ENCODE results near the gene WBP4.
"Not testable (repeated sequence)": the region's sequence is repeated elsewhere in the genome, so short reads cannot be mapped to it uniquely, and the experiment has no call there.

WBP4 gene

DNA sequence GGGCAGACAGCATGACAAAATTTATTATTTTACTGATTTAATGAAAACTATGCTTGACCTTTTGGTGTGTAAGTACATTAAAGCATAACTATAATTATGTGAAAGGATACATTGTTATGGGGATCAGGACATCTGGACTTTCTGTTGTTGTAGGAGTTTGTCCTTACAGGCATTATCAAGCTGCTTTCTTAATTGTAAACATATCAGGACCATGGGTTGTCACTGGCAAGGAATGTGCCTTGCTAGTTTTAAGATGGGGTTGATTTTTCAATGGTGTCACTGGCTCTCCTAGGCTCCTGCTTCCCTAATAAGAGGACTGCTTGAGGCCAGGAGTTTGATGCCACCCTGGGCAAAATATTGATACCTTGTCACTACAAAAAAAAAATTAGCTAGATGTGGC is 38.7 kb downstream of the WBP4 start:
- Mint-ChIP-seq H3K9me3 (no peaks in the 10 kb centered on the region), H3K27ac (no peak overlapping the region), H3K27me3 (no peaks in the 10 kb centered on the region), H3K4me3 (no peak overlapping the region), H3K36me3 (no peaks in the 10 kb centered on the region), H3K4me1 (no peaks in the 10 kb centered on the region)

DNA sequence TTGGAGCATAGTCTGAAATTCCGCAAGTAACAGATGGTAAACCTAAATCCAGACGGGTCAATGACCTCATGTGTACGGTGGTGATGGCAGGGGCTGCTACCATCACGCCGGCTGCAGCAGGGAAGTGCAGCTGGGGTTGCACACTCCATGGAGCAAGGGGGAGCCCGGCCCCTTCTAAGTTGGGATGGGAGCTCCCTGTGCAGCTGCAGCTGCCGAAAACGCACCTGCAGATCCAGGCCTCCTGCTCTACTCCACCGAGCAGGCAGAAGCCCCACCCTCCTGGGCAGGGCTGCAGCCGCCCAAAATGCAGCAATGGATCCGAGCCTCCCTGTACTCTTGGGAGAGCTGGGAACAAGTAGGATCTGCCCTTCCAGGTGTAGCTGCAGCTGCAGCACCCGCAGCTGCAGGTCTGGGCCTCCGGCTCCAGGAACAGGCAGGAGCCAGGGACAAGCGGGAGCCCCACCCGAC is 45.8 kb downstream of the WBP4 start:
- Mint-ChIP-seq H3K4me1 (no peaks in the 10 kb centered on the region), H3K36me3 (peaks cover 1% of the 10 kb centered on the region), H3K4me3 (no peak overlapping the region), H3K27ac (no peak overlapping the region), H3K9me3 (no peaks in the 10 kb centered on the region), H3K27me3 (no peaks in the 10 kb centered on the region)

DNA sequence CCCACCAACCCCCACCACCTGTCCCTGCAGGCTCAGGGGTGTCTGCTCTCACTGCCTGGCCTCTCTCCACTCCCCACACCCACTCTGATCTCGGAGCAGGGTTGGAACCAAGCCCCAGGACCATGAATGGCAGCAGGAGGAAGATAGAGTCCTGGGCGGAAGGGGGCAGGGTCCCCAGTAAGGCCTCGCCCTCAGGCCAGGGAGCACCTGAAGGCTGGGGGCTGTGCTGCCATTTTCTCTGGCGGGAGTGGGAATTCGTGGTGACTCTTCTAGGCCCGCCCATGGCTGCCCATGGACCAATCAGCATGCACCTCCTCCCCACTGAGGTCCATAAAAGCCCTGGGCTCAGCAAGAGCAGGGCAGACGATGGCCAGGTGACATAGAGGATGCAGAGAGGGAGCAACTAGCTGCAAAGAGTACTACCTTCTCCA is 46.3 kb downstream of the WBP4 start:
- Mint-ChIP-seq H3K4me3 (no peak overlapping the region), H3K36me3 (peaks cover 1% of the 10 kb centered on the region), H3K4me1 (no peaks in the 10 kb centered on the region), H3K9me3 (no peaks in the 10 kb centered on the region), H3K27me3 (no peaks in the 10 kb centered on the region), H3K27ac (no peak overlapping the region)

DNA sequence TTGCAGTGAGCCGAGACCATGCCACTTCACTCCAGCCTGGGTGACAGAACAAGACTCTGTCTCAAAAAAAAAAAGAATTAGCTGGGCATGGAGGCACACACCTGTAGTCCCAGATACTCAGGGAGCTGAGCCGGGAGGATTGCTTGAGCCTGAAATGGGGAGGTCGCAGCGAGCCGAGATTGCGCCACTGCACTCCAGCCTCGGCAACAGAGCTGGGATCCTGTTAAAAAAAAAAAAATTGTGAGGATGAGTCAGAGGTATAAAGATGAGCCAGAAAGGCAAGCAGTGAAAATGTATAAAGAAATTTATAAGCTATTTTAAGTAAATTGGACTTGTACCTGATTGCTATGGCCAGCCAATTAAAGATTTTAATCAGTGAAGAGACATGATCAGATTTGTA is 50.1 kb downstream of the WBP4 start:
- Mint-ChIP-seq H3K4me1 (no peaks in the 10 kb centered on the region), H3K36me3 (peaks cover 1% of the 10 kb centered on the region), H3K27ac (no peak overlapping the region), H3K27me3 (no peaks in the 10 kb centered on the region), H3K9me3 (no peaks in the 10 kb centered on the region), H3K4me3 (no peak overlapping the region)

DNA sequence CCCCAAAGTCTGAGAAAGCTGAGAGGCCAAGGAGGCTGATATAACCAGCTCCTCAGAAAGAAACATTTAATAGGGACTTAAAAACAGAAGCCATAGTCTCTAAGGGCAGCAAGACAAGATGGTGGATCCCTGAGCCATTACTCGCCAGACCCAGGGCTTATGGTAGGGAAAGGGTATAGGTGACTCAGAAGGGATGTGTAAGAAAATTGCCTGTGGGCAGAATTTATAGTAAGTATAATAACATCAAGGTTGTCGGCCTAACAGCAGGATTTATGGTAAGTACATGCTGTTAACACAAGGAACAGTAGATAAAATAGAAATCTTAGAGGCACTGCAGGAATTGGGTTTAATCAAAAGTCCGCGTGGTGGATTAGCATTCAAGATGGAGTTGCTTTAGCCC is 56.6 kb downstream of the WBP4 start:
- Mint-ChIP-seq H3K36me3 (no peaks in the 10 kb centered on the region), H3K27me3 (no peaks in the 10 kb centered on the region), H3K27ac (no peak overlapping the region), H3K4me1 (peaks cover 5% of the 10 kb centered on the region), H3K4me3 (no peak overlapping the region), H3K9me3 (no peaks in the 10 kb centered on the region)

DNA sequence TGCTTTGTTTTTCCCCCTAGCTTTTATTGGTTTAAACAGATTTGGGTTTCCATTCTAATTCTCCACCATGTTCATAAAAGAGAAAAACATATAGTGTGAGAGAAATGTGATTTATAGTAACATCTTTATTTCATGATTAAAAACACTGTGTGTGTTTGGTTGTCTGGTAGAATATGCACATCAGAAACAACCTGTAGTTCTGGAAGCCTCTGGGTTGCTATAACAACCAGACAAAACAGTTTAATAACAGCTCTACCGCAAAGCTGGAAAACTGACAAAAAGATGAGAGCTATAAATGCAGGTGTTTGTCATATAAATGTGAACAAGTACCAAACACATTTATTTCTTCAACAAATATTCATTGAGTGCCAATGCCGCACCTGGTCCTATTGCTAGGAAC is 61.5 kb downstream of the WBP4 start:
- Mint-ChIP-seq H3K9me3 (peaks cover 4% of the 10 kb centered on the region), H3K36me3 (peaks cover 11% of the 10 kb centered on the region), H3K27ac (no peak overlapping the region), H3K4me1 (peaks cover 17% of the 10 kb centered on the region), H3K27me3 (no peaks in the 10 kb centered on the region), H3K4me3 (no peak overlapping the region)

DNA sequence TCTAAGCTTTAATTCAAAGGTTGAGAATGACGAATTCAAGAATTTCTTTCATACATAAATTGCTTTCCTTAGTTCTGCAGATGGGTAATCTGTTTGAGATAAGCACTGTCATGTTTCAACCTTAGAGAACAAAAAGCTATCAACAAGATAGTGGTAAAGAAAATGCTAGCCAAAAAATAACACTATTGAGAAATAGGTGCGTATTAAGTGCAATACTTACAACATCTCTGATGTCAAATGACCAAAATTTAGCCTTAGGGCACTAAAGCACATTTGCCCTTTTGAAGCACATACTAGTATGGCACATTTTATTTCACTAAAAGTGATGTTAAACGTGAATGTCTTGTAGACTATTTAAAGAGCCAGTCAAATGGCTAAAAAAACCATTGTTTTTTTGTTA is 66.4 kb downstream of the WBP4 start:
- Mint-ChIP-seq H3K4me3 (no peak overlapping the region), H3K9me3 (peaks cover 4% of the 10 kb centered on the region), H3K4me1 (peaks cover 50% of the 10 kb centered on the region), H3K27ac (no peak overlapping the region), H3K27me3 (no peaks in the 10 kb centered on the region), H3K36me3 (peaks cover 18% of the 10 kb centered on the region)

DNA sequence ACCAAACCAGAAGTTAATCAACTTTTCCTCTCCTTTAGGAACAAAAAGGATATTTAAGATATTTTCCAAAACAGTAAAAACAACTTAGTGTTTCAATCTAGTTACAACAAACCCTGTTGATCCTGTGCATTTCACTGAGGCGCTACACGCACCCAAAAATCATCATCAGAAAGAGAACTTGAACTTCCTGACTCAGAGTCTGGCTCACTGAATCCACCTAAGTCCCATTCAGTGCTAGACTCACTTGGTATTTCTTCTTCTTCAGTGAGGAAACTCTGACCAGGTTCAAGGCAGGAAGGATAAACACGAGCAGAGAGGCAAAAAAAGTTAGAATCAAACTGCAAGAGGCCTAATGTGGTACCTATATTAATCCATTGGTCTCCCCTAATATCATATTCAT is 69.0 kb downstream of the WBP4 start:
- Mint-ChIP-seq H3K27me3 (no peaks in the 10 kb centered on the region), H3K9me3 (peaks cover 4% of the 10 kb centered on the region), H3K4me3 (peak overlapping the region; percentile 98), H3K27ac (peak overlapping the region; percentile 81), H3K4me1 (peaks cover 54% of the 10 kb centered on the region), H3K36me3 (peaks cover 13% of the 10 kb centered on the region)

DNA sequence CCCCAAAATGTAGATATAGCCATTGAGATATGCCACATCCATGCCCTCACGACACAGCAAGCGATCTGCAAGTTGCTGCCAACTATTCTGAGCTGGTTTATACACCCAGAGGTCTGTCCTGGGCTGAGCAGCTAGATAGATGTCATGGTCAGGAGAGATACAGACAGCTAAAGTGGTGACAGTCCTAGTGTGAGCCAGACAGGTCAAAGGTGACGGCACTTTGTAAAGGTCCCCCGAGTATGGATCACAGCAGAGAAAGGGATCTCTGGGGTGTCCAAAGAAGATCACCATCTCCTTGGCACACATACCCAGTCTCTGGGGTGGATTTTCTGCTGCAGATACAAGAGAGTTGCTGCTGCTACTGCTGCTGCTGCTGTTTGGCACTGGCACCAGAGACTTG is 69.9 kb downstream of the WBP4 start:
- H3K36me3 Mint-ChIP-seq: peaks cover 13% of the 10 kb centered on the region
- H3K27me3 Mint-ChIP-seq, H3K9me3 Mint-ChIP-seq: not testable (repeated sequence)
- peaks cover 54% of the 10 kb centered on the region for H3K4me1 Mint-ChIP-seq
- H3K4me3 Mint-ChIP-seq: peak overlapping the region; percentile 98
- H3K27ac Mint-ChIP-seq: peak overlapping the region; percentile 81

DNA sequence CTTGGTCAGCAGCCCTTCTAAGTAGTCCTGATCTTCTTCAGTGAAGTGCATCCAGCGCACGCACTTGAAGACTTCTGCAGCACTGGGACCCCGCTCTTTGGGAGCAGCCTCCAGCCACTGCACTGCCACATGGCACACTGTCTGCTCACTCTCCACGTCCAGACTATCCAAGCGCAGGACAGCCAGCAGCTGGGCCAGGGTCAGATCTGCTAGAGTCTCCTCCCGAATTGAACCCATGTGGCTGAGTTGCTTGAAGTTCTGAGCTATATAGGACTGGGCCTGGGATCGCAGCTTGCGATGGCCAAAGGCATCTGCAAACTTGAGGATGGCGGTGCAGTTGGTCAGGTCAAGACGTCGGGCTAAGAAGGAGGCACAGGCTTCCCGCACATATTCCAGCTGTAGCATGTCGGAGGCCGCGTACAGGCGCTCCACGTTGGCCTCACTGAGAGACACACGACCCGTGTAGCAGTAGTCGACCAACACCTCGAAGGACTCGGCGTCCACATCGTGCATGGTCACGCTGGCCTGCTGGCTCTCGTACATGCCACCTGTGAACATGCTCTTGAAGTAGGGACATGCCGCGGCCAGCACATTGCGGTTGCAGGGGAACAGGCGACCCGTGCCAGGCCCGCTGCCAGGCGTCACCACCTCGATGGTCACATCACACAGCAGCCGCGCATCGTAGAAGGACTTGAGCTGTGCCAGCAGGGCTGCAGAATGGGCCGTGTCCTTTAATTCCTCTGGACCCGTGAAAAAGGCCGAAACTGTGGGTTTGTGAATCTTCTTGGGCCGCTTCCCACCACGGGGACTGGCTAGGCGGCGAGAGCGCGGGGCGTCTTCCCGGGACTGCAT is 70.6 kb downstream of the WBP4 start:
- H3K4me1 Mint-ChIP-seq: peaks cover 54% of the 10 kb centered on the region
- H3K27me3 Mint-ChIP-seq, H3K36me3 Mint-ChIP-seq, H3K9me3 Mint-ChIP-seq: not testable (repeated sequence)
- H3K4me3 Mint-ChIP-seq: peak overlapping the region; percentile 98
- H3K27ac Mint-ChIP-seq: peak overlapping the region; percentile 91

DNA sequence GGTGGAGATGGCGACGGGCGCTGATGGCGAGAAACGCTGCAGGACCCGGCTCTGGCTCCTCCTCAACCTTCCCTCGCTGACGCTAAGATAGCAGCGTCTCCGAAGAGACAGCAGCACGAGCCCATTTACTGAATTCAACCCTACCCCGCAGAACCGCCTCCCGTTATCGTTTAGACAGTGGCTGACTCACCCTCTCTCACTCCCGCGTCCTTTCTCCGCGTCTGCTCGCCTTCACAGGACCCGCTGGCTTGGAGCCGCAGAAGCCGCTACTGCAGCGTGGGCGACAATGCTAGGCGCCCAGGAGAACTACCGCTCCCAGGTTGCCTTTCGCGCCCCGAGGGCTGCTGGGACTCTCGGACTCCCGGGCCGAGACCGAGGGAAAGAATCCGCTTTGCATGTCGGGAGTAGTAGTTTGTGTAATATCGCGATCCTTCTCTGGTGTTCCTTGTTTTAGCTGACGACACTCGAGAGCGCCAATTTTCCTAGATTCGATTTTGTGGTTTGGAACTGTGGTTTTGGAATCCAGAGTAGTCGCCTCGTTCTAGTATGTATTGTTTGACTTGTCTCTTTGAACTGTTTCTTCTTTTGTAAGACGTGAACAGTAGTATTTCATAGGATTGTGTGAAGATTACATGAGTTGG is 71.3 kb downstream of the WBP4 start, which contains the start of gene KBTBD6:
Gene KBTBD6 (minus strand): TSS at position 291 of the 641 bp plus-strand sequence. CDS start 291 bp downstream, outside the sequence.
- H3K27ac Mint-ChIP-seq: peak within 1 kb of the TSS; percentile 91
- no peaks in the 10 kb centered on the region for H3K27me3 Mint-ChIP-seq
- peaks cover 12% of the 10 kb centered on the region for H3K36me3 Mint-ChIP-seq
- no peaks in the 10 kb centered on the region for H3K9me3 Mint-ChIP-seq
- H3K4me3 Mint-ChIP-seq: peak within 1 kb of the TSS; percentile 98
- H3K4me1 Mint-ChIP-seq: peaks cover 59% of the 10 kb centered on the region
